Measurements from ENCODE around the gene MAPKAP1. TPM values are rescaled to one million over a fixed set of nuclear protein-coding genes. Genes with fewer than 3 reads are reported as not detected.

MAPKAP1 gene
- total RNA-seq, 4 donors from 2014 or later, result 76.5 to 141 (median 87.5) TPM

GRCh38 chr9:125493881-125494652 lies 212.9 kb downstream of the MAPKAP1 start:
- Histone ChIP-seq H3K27me3 (no peaks in the 10 kb centered on the region), H3K36me3 (no peaks in the 10 kb centered on the region), H3K4me1 (peaks cover 0 to 12% (median 0%) of the 10 kb centered on the region in 3 donors), H3K9me3 (no peaks in the 10 kb centered on the region), H3K27ac (no peak overlapping the region), H3K4me3 (no peak overlapping the region)
- no peak for ATAC-seq
- 85 to 94% methylated on average over 11 of the region's 12 CpGs for WGBS, 2 donors (ENCODE audit: low coverage in 1 of 2)
- TF ChIP-seq POLR2A (IDR thresholded peaks at IDR 0.05) (no peak), POLR2AphosphoS5 (IDR thresholded peaks at IDR 0.05) (no peak), CTCF (IDR thresholded peaks at IDR 0.05) (no peak), EP300 (IDR thresholded peaks at IDR 0.05) (no peak)

- H3K27me3 ChIP-seq, result no peaks in the 10 kb centered on the region
- no peaks in the 10 kb centered on the region for H3K9me3 ChIP-seq
- H3K4me3 ChIP-seq, result no peak overlapping the region
- H3K27ac ChIP-seq, result no peak overlapping the region
- no peak for ATAC-seq
- peaks cover 0 to 9% (median 0%) of the 10 kb centered on the region in 3 donors for H3K4me1 ChIP-seq
- no peaks in the 10 kb centered on the region for H3K36me3 ChIP-seq
- 95 to 96% methylated on average over 4 to 5 of the region's 5 CpGs for WGBS, 2 donors (ENCODE audit: low coverage in 1 of 2)
- TF ChIP-seq CTCF (IDR thresholded peaks at IDR 0.05) (no peak), POLR2A (IDR thresholded peaks at IDR 0.05) (no peak), POLR2AphosphoS5 (IDR thresholded peaks at IDR 0.05) (no peak), EP300 (IDR thresholded peaks at IDR 0.05) (no peak)
Observed at GRCh38 chr9:125493384-125493783, 213.6 kb downstream of the MAPKAP1 start.

- 82 to 86% methylated on average over 2 of the region's 2 CpGs for WGBS, 2 donors (ENCODE audit: low coverage in 1 of 2)
Observed at GRCh38 chr9:125492719-125493118, 214.3 kb downstream of the MAPKAP1 start.

GRCh38 chr9:125487842-125488241 lies 219.2 kb downstream of the MAPKAP1 start:
- no peak for TF ChIP-seq CTCF (IDR thresholded peaks at IDR 0.05)
- TF ChIP-seq POLR2A (IDR thresholded peaks at IDR 0.05), result no peak
- no peak for TF ChIP-seq POLR2AphosphoS5 (IDR thresholded peaks at IDR 0.05)
- no peak for TF ChIP-seq EP300 (IDR thresholded peaks at IDR 0.05)
- Histone ChIP-seq H3K27ac (no peak overlapping the region), H3K9me3 (no peaks in the 10 kb centered on the region), H3K4me3 (no peak overlapping the region), H3K27me3 (no peaks in the 10 kb centered on the region), H3K36me3 (no peaks in the 10 kb centered on the region), H3K4me1 (peaks cover 0 to 45% (median 23%) of the 10 kb centered on the region in 3 donors)
- no peak for ATAC-seq
- WGBS, 2 donors (ENCODE audit: low coverage in 1 of 2), result 43 to 100% methylated on average over 2 of the region's 2 CpGs

More at GRCh38 chr9:125492719-125493118, 214.3 kb downstream of the MAPKAP1 start:
- no peaks in the 10 kb centered on the region for H3K27me3 ChIP-seq
- ATAC-seq, result no peak
- no peaks in the 10 kb centered on the region for H3K9me3 ChIP-seq
- H3K27ac ChIP-seq, result no peak overlapping the region
- TF ChIP-seq POLR2AphosphoS5 (IDR thresholded peaks at IDR 0.05) (no peak), POLR2A (IDR thresholded peaks at IDR 0.05) (no peak), EP300 (IDR thresholded peaks at IDR 0.05) (no peak), CTCF (IDR thresholded peaks at IDR 0.05) (no peak)
- no peak overlapping the region for H3K4me3 ChIP-seq
- no peaks in the 10 kb centered on the region for H3K36me3 ChIP-seq
- H3K4me1 ChIP-seq, result peaks cover 0 to 2% (median 0%) of the 10 kb centered on the region in 3 donors

- Histone ChIP-seq H3K4me1 (peaks cover 0 to 47% (median 23%) of the 10 kb centered on the region in 3 donors), H3K36me3 (peaks cover 0 to 3% of the 10 kb centered on the region in 2 donors), H3K27me3 (no peaks in the 10 kb centered on the region), H3K27ac (peak overlapping the region in 3 of 4 donors; percentile 41 to 75 (median 71)), H3K4me3 (no peak overlapping the region), H3K9me3 (no peaks in the 10 kb centered on the region)
- WGBS, 2 donors (ENCODE audit: low coverage in 1 of 2), result 44% methylated on average over 4 of the region's 5 CpGs; no CpG with 5 or more reads in 1 of the 2 donors
- ATAC-seq, result peak; percentile 81
- TF ChIP-seq POLR2A (IDR thresholded peaks at IDR 0.05) (no peak), POLR2AphosphoS5 (IDR thresholded peaks at IDR 0.05) (peak; percentile 62), EP300 (IDR thresholded peaks at IDR 0.05) (no peak), CTCF (IDR thresholded peaks at IDR 0.05) (no peak)
Observed at GRCh38 chr9:125486576-125486975, 220.4 kb downstream of the MAPKAP1 start.

Data from gastroesophageal sphincter (tissue), 4 donors.